HEK293 (cell line): ENCODE measurements around the gene TOP2A.

ENCODE experiments used
- CTCF ChIA-PET: fragments of 350-600 bp; formaldehyde crosslinking; extraction: SDS; loops from one replicate; lab custom pipeline; 2021; ENCODE audit warnings: antibody characterized with exemption; lab: Yijun Ruan, JAX
- POLR2A ChIA-PET: fragments of 300-600 bp; formaldehyde crosslinking; extraction: SDS; loops from one replicate; lab custom pipeline; 2020; ENCODE audit warnings: antibody characterized with exemption, inconsistent platforms; lab: Yijun Ruan, JAX
- H3K27ac ChIP-seq: fragments of 200-500 bp; sonication (Bioruptor generic); 2 replicates; pipeline ENCODE4 v1.5.1; 2014; ENCODE audit warnings: low read depth, low read length, control low read depth, inconsistent platforms; ENCODE audit errors: extremely low read depth
- H3K36me3 ChIP-seq, 2 experiments: fragments of 200-500 bp in 1 of 2; sonication (Bioruptor generic) in 1 of 2; 1 replicate in 1 of 2; 2 replicates in 1 of 2; pipeline ENCODE4 v1.5.1; 2014 to 2017; ENCODE audit warnings: inconsistent platforms in 2 of 2, low read length in 2 of 2; ENCODE audit not compliant: control insufficient read depth in 2 of 2, insufficient read depth in 1 of 2
- H3K4me1 ChIP-seq: fragments of 200-500 bp; sonication (Bioruptor generic); 2 replicates; pipeline ENCODE4 v1.5.1; 2014; ENCODE audit warnings: mild to moderate bottlenecking, low read length, inconsistent platforms; ENCODE audit not compliant: control insufficient read depth, insufficient read depth
- H3K4me3 ChIP-seq: 2 replicates; pipeline ENCODE4 v1.5.1; 2011; ENCODE audit warnings: low read depth, mild to moderate bottlenecking, control low read depth, low read length, moderate library complexity
- H3K9me3 ChIP-seq: fragments of 200-500 bp; sonication (Bioruptor generic); 2 replicates; pipeline ENCODE4 v1.5.1; 2014; ENCODE audit warnings: low read depth, low read length, inconsistent platforms; ENCODE audit not compliant: control insufficient read depth, insufficient read depth
- HOXD13 ChIP-seq: sonication (generic); formaldehyde crosslinking; IDR thresholded peaks from 2 replicates; pipeline ENCODE4 v1.8.0; 2022; ENCODE audit warnings: missing genetic modification reagents, borderline replicate concordance
- IKZF3 ChIP-seq: fragments of 450-650 bp; IDR thresholded peaks from 2 replicates; pipeline ENCODE4 v1.5.0; 2018; ENCODE audit warnings: missing biosample characterization, mild to moderate bottlenecking, missing genetic modification characterization, moderate library complexity
- MYNN ChIP-seq: fragments of 450-650 bp; formaldehyde crosslinking; IDR thresholded peaks from 2 replicates; pipeline ENCODE4 v1.5.1; 2016; ENCODE audit warnings: missing biosample characterization, missing genetic modification characterization, borderline replicate concordance
- MZF1 ChIP-seq: fragments of 450-650 bp; formaldehyde crosslinking; IDR thresholded peaks from 2 replicates; pipeline ENCODE4 v1.5.1; 2017; ENCODE audit warnings: missing biosample characterization, missing genetic modification characterization, borderline replicate concordance
- OSR2 ChIP-seq: fragments of 450-650 bp; formaldehyde crosslinking; IDR thresholded peaks from 2 replicates; pipeline ENCODE4 v1.5.1; 2016; ENCODE audit warnings: missing biosample characterization, missing genetic modification characterization
- PRDM10 ChIP-seq: fragments of 450-650 bp; formaldehyde crosslinking; IDR thresholded peaks from 2 replicates; pipeline ENCODE4 v1.5.1; 2016; ENCODE audit warnings: missing biosample characterization, missing genetic modification characterization
- WT1 ChIP-seq: fragments of 450-650 bp; formaldehyde crosslinking; IDR thresholded peaks from 2 replicates; pipeline ENCODE4 v1.5.1; 2016; ENCODE audit warnings: missing biosample characterization, missing genetic modification characterization
- ZBTB17 ChIP-seq: fragments of 450-650 bp; formaldehyde crosslinking; IDR thresholded peaks from 2 replicates; pipeline ENCODE4 v1.5.1; 2016; ENCODE audit warnings: missing biosample characterization, missing genetic modification characterization
- ZBTB48 ChIP-seq: fragments of 450-650 bp; formaldehyde crosslinking; IDR thresholded peaks from 2 replicates; pipeline ENCODE4 v1.5.1; 2016; ENCODE audit warnings: missing biosample characterization, missing genetic modification characterization
- ZBTB8A ChIP-seq: fragments of 450-650 bp; formaldehyde crosslinking; IDR thresholded peaks from 2 replicates; pipeline ENCODE4 v1.5.1; 2016; ENCODE audit warnings: missing biosample characterization, missing genetic modification characterization
- ZFP37 ChIP-seq: fragments of 450-650 bp; formaldehyde crosslinking; IDR thresholded peaks from 2 replicates; pipeline ENCODE4 v1.5.1; 2016; ENCODE audit warnings: missing biosample characterization, missing genetic modification characterization
- ZNF10 ChIP-seq: fragments of 450-650 bp; formaldehyde crosslinking; IDR thresholded peaks from 2 replicates; pipeline ENCODE4 v1.5.1; 2017; ENCODE audit warnings: missing biosample characterization, missing genetic modification characterization
- ZNF140 ChIP-seq: fragments of 450-650 bp; formaldehyde crosslinking; IDR thresholded peaks from 2 replicates; pipeline ENCODE4 v1.5.1; 2016; ENCODE audit warnings: missing biosample characterization, missing genetic modification characterization
- ZNF23 ChIP-seq: fragments of 450-650 bp; formaldehyde crosslinking; IDR thresholded peaks from 2 replicates; pipeline ENCODE4 v1.5.1; 2016; ENCODE audit warnings: missing biosample characterization, missing genetic modification characterization, borderline replicate concordance
- ZNF350 ChIP-seq: fragments of 450-650 bp; formaldehyde crosslinking; IDR thresholded peaks from 2 replicates; pipeline ENCODE4 v1.5.0; 2017; ENCODE audit warnings: missing biosample characterization, mild to moderate bottlenecking, missing genetic modification characterization
- ZNF37A ChIP-seq: fragments of 450-650 bp; IDR thresholded peaks from 2 replicates; pipeline ENCODE4 v1.5.1; 2018; ENCODE audit warnings: missing biosample characterization, missing genetic modification characterization
- ZNF394 ChIP-seq: fragments of 450-650 bp; formaldehyde crosslinking; IDR thresholded peaks from 2 replicates; pipeline ENCODE4 v1.5.1; 2016; ENCODE audit warnings: missing biosample characterization, missing genetic modification characterization, mild to moderate bottlenecking, moderate library complexity, borderline replicate concordance
- ZNF549 ChIP-seq: fragments of 450-650 bp; IDR thresholded peaks from 2 replicates; pipeline ENCODE4 v1.5.1; 2018; ENCODE audit warnings: missing biosample characterization, missing genetic modification characterization, mild to moderate bottlenecking, inconsistent platforms, moderate library complexity
- ZNF600 ChIP-seq: fragments of 450-650 bp; formaldehyde crosslinking; IDR thresholded peaks from 2 replicates; pipeline ENCODE4 v1.5.1; 2016; ENCODE audit warnings: missing biosample characterization, missing genetic modification characterization
- ZNF660 ChIP-seq: fragments of 450-650 bp; IDR thresholded peaks from 2 replicates; pipeline ENCODE4 v1.5.1; 2018; ENCODE audit warnings: missing biosample characterization, mild to moderate bottlenecking, missing genetic modification characterization
- ZNF701 ChIP-seq: fragments of 450-650 bp; formaldehyde crosslinking; IDR thresholded peaks from 2 replicates; pipeline ENCODE4 v1.5.1; 2016; ENCODE audit warnings: missing biosample characterization, missing genetic modification characterization
- ZNF707 ChIP-seq: fragments of 450-650 bp; formaldehyde crosslinking; IDR thresholded peaks from 2 replicates; pipeline ENCODE4 v1.5.1; 2016; ENCODE audit warnings: missing biosample characterization, missing genetic modification characterization
- ZNF785 ChIP-seq: fragments of 450-650 bp; formaldehyde crosslinking; IDR thresholded peaks from 2 replicates; pipeline ENCODE4 v1.5.1; 2016; ENCODE audit warnings: missing biosample characterization, missing genetic modification characterization
- ZNF830 ChIP-seq: fragments of 450-650 bp; IDR thresholded peaks from 2 replicates; pipeline ENCODE4 v1.5.0; 2018; ENCODE audit warnings: missing biosample characterization, missing genetic modification characterization, low read depth, mild to moderate bottlenecking, moderate library complexity
- ZNF837 ChIP-seq: fragments of 450-650 bp; formaldehyde crosslinking; IDR thresholded peaks from 2 replicates; pipeline ENCODE4 v1.5.1; 2016; ENCODE audit warnings: missing biosample characterization, missing genetic modification characterization
- ZSCAN5A ChIP-seq: fragments of 450-650 bp; formaldehyde crosslinking; IDR thresholded peaks from 2 replicates; pipeline ENCODE4 v1.5.1; 2016; ENCODE audit warnings: missing biosample characterization, missing genetic modification characterization
- TF ChIP-seq, protein P1 (sequence below): fragments of 450-650 bp; formaldehyde crosslinking; conservative IDR thresholded peaks from 2 replicates; pipeline ENCODE4 v1.5.1; 2016; ENCODE audit warnings: low read depth, missing biosample characterization, missing genetic modification characterization
- TF ChIP-seq, protein P2 (sequence below): fragments of 450-650 bp; formaldehyde crosslinking; IDR thresholded peaks from 2 replicates; pipeline ENCODE4 v1.5.1; 2016; ENCODE audit warnings: missing biosample characterization, missing genetic modification characterization

Gene TOP2A

DNA sequence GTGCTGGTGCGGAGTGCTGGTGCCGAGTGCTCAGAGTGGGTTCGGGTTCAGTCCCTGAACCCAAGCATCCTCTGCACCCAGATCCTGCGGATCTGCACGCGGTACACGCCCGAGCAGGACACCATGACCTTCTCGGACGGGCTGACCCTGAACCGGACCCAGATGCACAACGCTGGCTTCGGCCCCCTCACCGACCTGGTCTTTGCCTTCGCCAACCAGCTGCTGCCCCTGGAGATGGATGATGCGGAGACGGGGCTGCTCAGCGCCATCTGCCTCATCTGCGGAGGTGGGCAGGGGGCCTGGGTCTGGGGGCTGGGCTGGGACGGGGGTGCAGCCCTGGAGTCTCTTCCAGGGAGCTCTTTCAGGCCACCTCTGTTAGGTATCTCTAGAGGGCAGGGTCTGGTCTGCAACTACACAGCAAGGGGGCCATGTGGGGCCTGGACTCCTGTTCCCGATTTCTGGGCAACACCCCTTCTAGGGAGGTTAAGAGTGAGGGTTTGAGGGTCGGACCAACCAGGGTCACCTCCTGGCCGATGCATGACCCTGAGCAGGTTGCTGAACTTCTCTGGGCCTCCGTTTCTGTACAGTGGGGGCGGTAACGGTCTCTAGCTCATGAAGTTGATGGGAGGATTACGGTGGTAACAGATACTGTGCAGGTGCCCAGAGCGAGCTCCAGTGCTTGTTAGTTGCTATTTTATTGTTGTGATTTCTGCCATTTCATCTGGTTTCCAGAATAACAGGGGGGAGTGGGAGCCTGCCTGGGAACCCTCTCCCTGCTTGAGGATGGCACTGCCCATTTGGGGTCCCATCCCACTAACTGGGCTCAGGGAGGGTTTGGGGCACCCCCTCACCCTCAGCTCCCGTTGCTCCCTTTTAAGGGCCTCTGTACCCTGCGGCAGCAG, 63.2 kb downstream of the TOP2A start:
- no peaks in the 10 kb centered on the region for H3K9me3 ChIP-seq
- ChIA-PET POLR2A (interaction anchor here (0.5 to 2.5 kb wide), 13 partner anchors 9 to 214 kb away, joined by 3 to 16 read pairs (median 5); partner anchors contain the start of genes CASC3 and RARA), CTCF (interaction anchor here (0.5 to 16.1 kb wide), 43 partner anchors 9 to 342 kb away, joined by 3 to 453 read pairs (median 5); partner anchors contain the start of gene RARA)
- peaks cover 6 to 42% of the 10 kb centered on the region in 2 experiments; a peak in 2 of 3 replicates for H3K36me3 ChIP-seq
- no peaks in the 10 kb centered on the region for H3K4me1 ChIP-seq
- no peak overlapping the region for H3K4me3 ChIP-seq
- no peak overlapping the region for H3K27ac ChIP-seq
- TF ChIP-seq IKZF3 (tag by site-specific recombination) = no peak
- no peak for TF ChIP-seq ZNF350 (tag by site-specific recombination)
- TF ChIP-seq ZNF830 (tag by site-specific recombination) = no peak
- TF ChIP-seq, protein P1, sequence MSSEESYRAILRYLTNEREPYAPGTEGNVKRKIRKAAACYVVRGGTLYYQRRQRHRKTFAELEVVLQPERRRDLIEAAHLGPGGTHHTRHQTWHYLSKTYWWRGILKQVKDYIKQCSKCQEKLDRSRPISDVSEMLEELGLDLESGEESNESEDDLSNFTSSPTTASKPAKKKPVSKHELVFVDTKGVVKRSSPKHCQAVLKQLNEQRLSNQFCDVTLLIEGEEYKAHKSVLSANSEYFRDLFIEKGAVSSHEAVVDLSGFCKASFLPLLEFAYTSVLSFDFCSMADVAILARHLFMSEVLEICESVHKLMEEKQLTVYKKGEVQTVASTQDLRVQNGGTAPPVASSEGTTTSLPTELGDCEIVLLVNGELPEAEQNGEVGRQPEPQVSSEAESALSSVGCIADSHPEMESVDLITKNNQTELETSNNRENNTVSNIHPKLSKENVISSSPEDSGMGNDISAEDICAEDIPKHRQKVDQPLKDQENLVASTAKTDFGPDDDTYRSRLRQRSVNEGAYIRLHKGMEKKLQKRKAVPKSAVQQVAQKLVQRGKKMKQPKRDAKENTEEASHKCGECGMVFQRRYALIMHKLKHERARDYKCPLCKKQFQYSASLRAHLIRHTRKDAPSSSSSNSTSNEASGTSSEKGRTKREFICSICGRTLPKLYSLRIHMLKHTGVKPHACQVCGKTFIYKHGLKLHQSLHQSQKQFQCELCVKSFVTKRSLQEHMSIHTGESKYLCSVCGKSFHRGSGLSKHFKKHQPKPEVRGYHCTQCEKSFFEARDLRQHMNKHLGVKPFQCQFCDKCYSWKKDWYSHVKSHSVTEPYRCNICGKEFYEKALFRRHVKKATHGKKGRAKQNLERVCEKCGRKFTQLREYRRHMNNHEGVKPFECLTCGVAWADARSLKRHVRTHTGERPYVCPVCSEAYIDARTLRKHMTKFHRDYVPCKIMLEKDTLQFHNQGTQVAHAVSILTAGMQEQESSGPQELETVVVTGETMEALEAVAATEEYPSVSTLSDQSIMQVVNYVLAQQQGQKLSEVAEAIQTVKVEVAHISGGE = no peak
- no peak for TF ChIP-seq OSR2 (tag by site-specific recombination)
- TF ChIP-seq MYNN (tag by site-specific recombination) = no peak
- no peak for TF ChIP-seq ZNF701
- TF ChIP-seq ZNF37A (tag by site-specific recombination) = no peak
- peak; percentile 50; the same call in 1 of the 2 replicates for TF ChIP-seq ZBTB8A
- 0 out of 2 replicates have a peak, but pooled peaks have one; percentile 25 for TF ChIP-seq ZFP37 (tag by site-specific recombination)
- TF ChIP-seq ZNF23 = no peak
- no peak for TF ChIP-seq MZF1 (tag by site-specific recombination)
- TF ChIP-seq ZNF837 (tag by site-specific recombination) = no peak
- TF ChIP-seq ZBTB17 (tag by site-specific recombination) = peak; percentile 55
- TF ChIP-seq ZNF785 (tag by site-specific recombination) = no peak
- no peak for TF ChIP-seq ZNF10 (tag by site-specific recombination)
- TF ChIP-seq ZNF600 (tag by site-specific recombination) = peak; percentile 48; the same call in 1 of the 2 replicates
- no peak for TF ChIP-seq ZNF707 (tag by site-specific recombination)
- TF ChIP-seq WT1 (tag by site-specific recombination) = peak; percentile 54; the same call in 1 of the 2 replicates
- no peak for TF ChIP-seq ZNF394 (tag by site-specific recombination)
- TF ChIP-seq HOXD13 (CRISPR knock-in tag) = no peak
- TF ChIP-seq, protein P2, sequence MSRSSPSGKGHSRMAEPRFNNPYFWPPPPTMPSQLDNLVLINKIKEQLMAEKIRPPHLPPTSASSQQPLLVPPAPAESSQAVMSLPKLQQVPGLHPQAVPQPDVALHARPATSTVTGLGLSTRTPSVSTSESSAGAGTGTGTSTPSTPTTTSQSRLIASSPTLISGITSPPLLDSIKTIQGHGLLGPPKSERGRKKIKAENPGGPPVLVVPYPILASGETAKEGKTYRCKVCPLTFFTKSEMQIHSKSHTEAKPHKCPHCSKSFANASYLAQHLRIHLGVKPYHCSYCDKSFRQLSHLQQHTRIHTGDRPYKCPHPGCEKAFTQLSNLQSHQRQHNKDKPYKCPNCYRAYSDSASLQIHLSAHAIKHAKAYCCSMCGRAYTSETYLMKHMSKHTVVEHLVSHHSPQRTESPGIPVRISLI = no peak
- TF ChIP-seq ZBTB48 (tag by site-specific recombination) = no peak
- peak; percentile 65; the same call in 1 of the 2 replicates for TF ChIP-seq PRDM10
- no peak for TF ChIP-seq ZNF660 (tag by site-specific recombination)
- TF ChIP-seq ZNF549 (tag by site-specific recombination) = no peak
- no peak for TF ChIP-seq ZSCAN5A (tag by site-specific recombination)
- no peak for TF ChIP-seq ZNF140 (tag by site-specific recombination)
